K562 treated with DMSO at 1 percent for 12 hours (cell line): ENCODE data around the gene PPIA. TPM values are rescaled to one million over a fixed set of nuclear protein-coding genes. Genes with fewer than 3 reads are reported as not detected.

Experiments used
- total RNA-seq: library from RNA; unstranded; fragments of 300-600 nt; gene quantifications from 2 replicates; pipeline ENCODE4 v1.2.3, GENCODE V29; 2022; ENCODE audit not compliant: insufficient read depth

Gene PPIA
- 1,399 and 1,834 TPM in 2 replicates for total RNA-seq

GRCh38 chr7:44796504-44797328 lies at the start of gene PPIA:
PPIA (plus strand) TSS chr7:44796681; CDS start chr7:44796725, 44 bp downstream.

GRCh38 chr7:44748045-44748947 lies 48.2 kb upstream of the PPIA start, which contains the start of gene ZMIZ2:
ZMIZ2 (plus strand) TSS chr7:44748847; CDS start chr7:44756250, 7,403 bp downstream.

GRCh38 chr7:44847920-44848634 lies 51.6 kb downstream of the PPIA start, which contains the start of gene H2AZ2:
H2AZ2 (minus strand) TSS chr7:44848087; CDS start chr7:44847971, 116 bp downstream.

Other genes with a start within 250 kb of the PPIA start
- gene DDX56, start 222.8 kb upstream of the PPIA start, total RNA-seq: 64.7 and 77.4 TPM in 2 replicates
- 35.5 and 66.0 TPM in 2 replicates for gene TMED4, start 214.4 kb upstream of the PPIA start, total RNA-seq
- 48.4 and 83.6 TPM in 2 replicates for gene OGDH, start 190.1 kb upstream of the PPIA start, total RNA-seq
- 5.6 and 21.3 TPM in 2 replicates for gene ZMIZ2, start 47.8 kb upstream of the PPIA start, total RNA-seq
- gene H2AZ2, start 51.4 kb downstream of the PPIA start, total RNA-seq: 291 and 358 TPM in 2 replicates
- gene PURB, start 88.8 kb downstream of the PPIA start, total RNA-seq: 3.5 and 12.6 TPM in 2 replicates
- gene MYO1G, start 182.3 kb downstream of the PPIA start, total RNA-seq: not detected in 2 replicates
- gene CCM2, start 203.5 kb downstream of the PPIA start, total RNA-seq: 33.8 and 41.7 TPM in 2 replicates